GM19238 (cell line): ENCODE results near the gene KLHL13.

Source experiments
- DNase-seq: peaks from one replicate; pipeline ENCODE4 v3.0.0; 2011; ENCODE audit warnings: low spot score; ENCODE audit not compliant: insufficient read length

KLHL13 gene

GRCh38 chrX:117871796-117872195 is 244.8 kb downstream of the KLHL13 start:
- no peak for DNase-seq

GRCh38 chrX:117860517-117860916 is 256.1 kb downstream of the KLHL13 start:
- DNase-seq: no peak

- no peak for DNase-seq
Measured at GRCh38 chrX:117854806-117855205, 261.8 kb downstream of the KLHL13 start.

GRCh38 chrX:117851025-117851424 is 265.6 kb downstream of the KLHL13 start:
- no peak for DNase-seq
